Spleen (tissue), 11 donors: ENCODE measurements around the gene IFIT2. TPM values are rescaled to one million over a fixed set of nuclear protein-coding genes. Genes with fewer than 3 reads are reported as not detected.

Experiments
- DNase-seq: peaks from one replicate; pipeline ENCODE4 v3.0.0-alpha.2; 2020
- H3K27ac ChIP-seq, 8 donors: fragments of 200-600 bp; sonication (generic) in 7 of 8; 1 replicate in 4 of 8; 2 replicates in 4 of 8; pipeline versions ENCODE4 v1.5.0 to v1.8.0; 2016 to 2021; ENCODE audit warnings: inconsistent platforms in 4 of 8, mild to moderate bottlenecking in 4 of 8, moderate library complexity in 1 of 8
- H3K27me3 ChIP-seq, 7 donors: fragments of 200-600 bp; sonication (generic) in 6 of 7; replicated peaks in 1 of 7; 1 replicate in 4 of 7; 2 replicates in 3 of 7; pipeline versions ENCODE4 v1.5.0 to v1.8.0; 2016 to 2021; ENCODE audit warnings: inconsistent platforms in 3 of 7, mild to moderate bottlenecking in 1 of 7
- H3K36me3 ChIP-seq, 6 donors: fragments of 200-600 bp; sonication (generic) in 5 of 6; 1 replicate in 4 of 6; 2 replicates in 2 of 6; pipeline versions ENCODE4 v1.5.0 to v1.8.0; 2016 to 2021; ENCODE audit warnings: inconsistent platforms in 2 of 6
- H3K4me1 ChIP-seq, 6 donors: fragments of 200-600 bp; sonication (generic) in 5 of 6; 1 replicate in 3 of 6; 2 replicates in 3 of 6; pipeline versions ENCODE4 v1.5.0 to v1.8.0; 2016 to 2021; ENCODE audit warnings: inconsistent platforms in 3 of 6
- H3K4me3 ChIP-seq, 8 donors: fragments of 200-600 bp; sonication (generic) in 7 of 8; 1 replicate in 4 of 8; 2 replicates in 4 of 8; pipeline versions ENCODE4 v1.5.0 to v1.8.0; 2016 to 2021; ENCODE audit warnings: inconsistent platforms in 4 of 8, mild to moderate bottlenecking in 4 of 8, moderate library complexity in 2 of 8
- H3K9me3 ChIP-seq, 8 donors: fragments of 200-600 bp; sonication (generic) in 7 of 8; 1 replicate in 4 of 8; 2 replicates in 4 of 8; pipeline versions ENCODE4 v1.5.0 to v1.8.0; 2016 to 2021; ENCODE audit warnings: inconsistent platforms in 4 of 8
- CTCF ChIP-seq, 11 experiments: fragments of 200-600 bp in 7 of 11; fragments of 450-650 bp in 4 of 11; sonication (generic) in 4 of 11; IDR thresholded peaks in 8 of 11; conservative IDR thresholded peaks in 3 of 11; 1 replicate in 7 of 11; 2 replicates in 4 of 11; pipeline versions ENCODE4 v1.4.0 to v1.8.0; 2016 to 2021; ENCODE audit warnings: antibody characterized with exemption in 11 of 11, inconsistent platforms in 4 of 11, mild to moderate bottlenecking in 1 of 11
- POLR2A ChIP-seq, 3 donors: fragments of 450-650 bp; IDR thresholded peaks; one replicate each; pipeline ENCODE4 v1.5.1; 2017; ENCODE audit warnings: antibody characterized with exemption in 3 of 3, mild to moderate bottlenecking in 1 of 3
- POLR2AphosphoS5 ChIP-seq, 3 donors: sonication (generic); formaldehyde crosslinking; IDR thresholded peaks; one replicate each; pipeline ENCODE4 v1.5.1; 2017; ENCODE audit warnings: antibody characterized with exemption in 3 of 3
- WGBS, 5 donors: extraction: QIAGEN DNeasy Blood & Tissue Kit in 3 of 5; methylation state at CpG; one replicate each; pipeline versions ENCODE4 v1.1.5 to v1.1.7; 2013 to 2018; 5-methylcytosine and 5-hydroxymethylcytosine counted together
- intact Hi-C: fragments of 100-400 bp; cut with DNase I; formaldehyde crosslinking; loops from one replicate; pipeline ENCODE4 v1.15.0; 2023; ENCODE audit warnings: low total_unique reads
- polyA plus RNA-seq, 3 donors: library from polyadenylated mRNA; stranded (reverse); fragments of 200-250 nt; gene quantifications; one replicate each; pipeline ENCODE4 v1.2.1, GENCODE V29; 2013
- total RNA-seq, 7 donors: library from RNA; depleted of rRNA in 3 of 7; stranded (reverse); fragments of >200 nt in 3 of 7; fragmentation: NEBNext Ultra II Directional in 4 of 7; extraction: Animal tissue kit (Norgen Biotek cat#: 25700) in 4 of 7; gene quantifications; one replicate each; pipeline versions ENCODE4 v1.1.0 to v1.2.1, GENCODE V29; 2016 to 2021
- donor health status: healthy with polysubstance abuse.
- donor health status: DM: no; HTN: no; CAD: no; lungs with moderate emphysema.
- donor health status: DM: no; HTN: no; CAD: no.
- donor health status: Bipolar disorder and iron deficiency.
- donor health status: healthy.
- donor health status: DM: no; HTN: no; CAD: no.
- donor health status: DM: yes; HTN: yes; CAD: no.

Gene IFIT2
- total and polyA plus RNA-seq, 10 donors: 6.1 to 22.2 (median 15.9) TPM

GRCh38 chr10:89306434-89307268, 4.8 kb downstream of the IFIT2 start:
- Histone ChIP-seq H3K27ac (no peak overlapping the region), H3K27me3 (no peaks in the 10 kb centered on the region), H3K4me3 (no peak overlapping the region), H3K9me3 (no peaks in the 10 kb centered on the region), H3K36me3 (peaks cover 0 to 44% (median 25%) of the 10 kb centered on the region in 6 donors), H3K4me1 (peaks cover 7 to 38% (median 23%) of the 10 kb centered on the region in 6 donors)
- WGBS, 5 donors: 89 to 95% (median 95%) methylated on average over 13 of the region's 13 CpGs
- DNase-seq: no peak
- TF ChIP-seq CTCF (IDR thresholded peaks at IDR 0.05 in 8 of 11, conservative IDR thresholded peaks at IDR 0.05 in 3 of 11) (no peak), POLR2A (IDR thresholded peaks at IDR 0.05) (no peak), POLR2AphosphoS5 (IDR thresholded peaks at IDR 0.05) (no peak)
- intact Hi-C loops: no loop called here

GRCh38 chr10:89307269-89307577, 5.4 kb downstream of the IFIT2 start:
- Histone ChIP-seq H3K27me3 (no peaks in the 10 kb centered on the region), H3K36me3 (peaks cover 0 to 44% (median 25%) of the 10 kb centered on the region in 6 donors), H3K27ac (no peak overlapping the region), H3K9me3 (no peaks in the 10 kb centered on the region), H3K4me1 (peaks cover 7 to 34% (median 22%) of the 10 kb centered on the region in 6 donors), H3K4me3 (no peak overlapping the region)
- no peak for TF ChIP-seq POLR2A (IDR thresholded peaks at IDR 0.05)
- TF ChIP-seq CTCF (IDR thresholded peaks at IDR 0.05 in 8 of 11, conservative IDR thresholded peaks at IDR 0.05 in 3 of 11): no peak
- TF ChIP-seq POLR2AphosphoS5 (IDR thresholded peaks at IDR 0.05): no peak
- intact Hi-C loops: no loop called here
- no peak for DNase-seq

GRCh38 chr10:89308266-89308665, 6.4 kb downstream of the IFIT2 start:
- Histone ChIP-seq H3K9me3 (no peaks in the 10 kb centered on the region), H3K36me3 (peaks cover 0 to 44% (median 25%) of the 10 kb centered on the region in 6 donors), H3K4me3 (no peak overlapping the region), H3K4me1 (peaks cover 7 to 24% (median 15%) of the 10 kb centered on the region in 6 donors), H3K27me3 (no peaks in the 10 kb centered on the region), H3K27ac (no peak overlapping the region)
- no peak for TF ChIP-seq POLR2AphosphoS5 (IDR thresholded peaks at IDR 0.05)
- no peak for TF ChIP-seq POLR2A (IDR thresholded peaks at IDR 0.05)
- TF ChIP-seq CTCF (IDR thresholded peaks at IDR 0.05 in 8 of 11, conservative IDR thresholded peaks at IDR 0.05 in 3 of 11): no peak
- WGBS, 5 donors: 89 to 97% (median 95%) methylated on average over 6 of the region's 6 CpGs
- intact Hi-C loops: no loop called here
- no peak for DNase-seq

GRCh38 chr10:89308736-89309135, 6.9 kb downstream of the IFIT2 start:
- Histone ChIP-seq H3K27ac (no peak overlapping the region), H3K4me1 (peaks cover 3 to 19% (median 10%) of the 10 kb centered on the region in 6 donors), H3K36me3 (peaks cover 0 to 44% (median 25%) of the 10 kb centered on the region in 6 donors), H3K4me3 (no peak overlapping the region), H3K9me3 (no peaks in the 10 kb centered on the region), H3K27me3 (no peaks in the 10 kb centered on the region)
- WGBS, 5 donors: 91 to 97% (median 93%) methylated on average over 4 of the region's 4 CpGs
- DNase-seq: no peak
- intact Hi-C loops: no loop called here
- TF ChIP-seq CTCF (IDR thresholded peaks at IDR 0.05 in 8 of 11, conservative IDR thresholded peaks at IDR 0.05 in 3 of 11): no peak
